GM18508 (cell line): ENCODE data around the gene TAP1.

Experiments used
- ATAC-seq: cut with Tn5 transposase; IDR thresholded peaks from one replicate; pipeline ENCODE4 v1.9.1; 2021; ENCODE audit warnings: moderate number of reproducible peaks; ENCODE audit not compliant: insufficient read depth, unreplicated experiment

TAP1 gene

GRCh38 chr6:32842021-32842650 lies 11.4 kb downstream of the TAP1 start:
- ATAC-seq: no peak

- ATAC-seq: no peak
These were observed 12.8 kb downstream of the TAP1 start for GRCh38 chr6:32840604-32841246.

DNA sequence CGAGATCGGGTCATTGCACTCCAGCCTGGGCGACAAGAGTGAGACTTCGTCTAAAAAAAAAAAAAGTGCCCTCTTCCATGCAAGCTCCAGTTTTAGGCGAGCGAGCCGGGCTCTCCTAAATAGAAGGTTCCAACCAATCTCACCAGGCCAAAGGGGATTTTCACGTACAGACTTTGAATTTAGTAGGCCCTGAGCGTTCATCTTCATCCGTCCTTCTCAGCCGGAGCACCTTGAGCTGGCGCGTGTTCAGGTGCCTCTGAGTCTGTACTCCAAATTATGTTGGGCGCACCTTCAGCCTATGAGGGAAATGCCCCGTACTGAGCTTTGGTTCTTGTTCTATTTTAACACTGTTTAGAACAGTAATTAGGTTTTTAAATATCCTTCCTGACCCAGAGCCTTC lies 14.1 kb downstream of the TAP1 start:
- no peak for ATAC-seq

DNA sequence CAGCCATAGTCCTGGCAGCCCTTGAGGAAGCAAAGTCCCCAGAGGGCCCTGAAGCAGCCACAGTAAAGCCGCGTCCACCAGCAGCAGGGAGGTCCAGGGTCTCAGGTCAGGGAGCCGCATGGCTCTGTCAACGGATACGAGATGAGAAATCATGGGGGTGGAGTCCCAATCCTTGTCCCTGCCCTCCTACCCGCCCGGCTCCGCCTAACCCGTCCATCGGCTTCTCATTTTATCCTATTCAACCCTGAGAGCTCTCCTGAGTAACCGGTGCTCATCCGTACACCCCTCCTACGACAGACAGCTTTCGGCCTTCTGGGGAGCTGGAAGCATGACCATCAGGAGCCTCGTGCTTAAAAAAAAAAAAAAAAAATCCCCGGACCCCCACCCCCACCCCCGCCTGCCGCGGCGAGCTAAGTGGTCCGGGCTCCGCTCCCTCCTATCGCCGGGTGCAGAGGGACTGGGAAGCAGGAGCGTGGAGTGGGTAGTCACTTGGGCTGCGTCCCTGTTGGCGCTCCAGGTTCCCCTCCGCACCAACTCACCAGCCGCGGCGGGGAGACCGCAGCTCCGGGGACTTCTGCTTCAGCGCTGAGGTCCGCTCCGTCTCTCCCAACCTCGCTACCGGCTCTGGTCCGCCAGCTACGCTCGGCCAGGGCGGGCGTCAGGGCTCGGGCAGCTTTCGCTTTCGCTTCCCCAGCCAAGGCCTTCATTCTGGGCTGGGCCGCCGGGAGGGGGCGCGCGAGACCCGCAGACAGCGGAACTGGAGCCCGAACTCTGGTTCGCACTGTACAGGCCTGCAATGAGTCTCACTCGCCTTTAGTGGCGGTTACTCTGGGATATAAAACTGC lies 15.2 kb downstream of the TAP1 start, which contains the start of gene TAP2:
TAP2 (minus strand) TSS at position 626 of the 845 bp plus-strand sequence; CDS start at position 120, 506 bp downstream.
- peak; percentile 36 for ATAC-seq

DNA sequence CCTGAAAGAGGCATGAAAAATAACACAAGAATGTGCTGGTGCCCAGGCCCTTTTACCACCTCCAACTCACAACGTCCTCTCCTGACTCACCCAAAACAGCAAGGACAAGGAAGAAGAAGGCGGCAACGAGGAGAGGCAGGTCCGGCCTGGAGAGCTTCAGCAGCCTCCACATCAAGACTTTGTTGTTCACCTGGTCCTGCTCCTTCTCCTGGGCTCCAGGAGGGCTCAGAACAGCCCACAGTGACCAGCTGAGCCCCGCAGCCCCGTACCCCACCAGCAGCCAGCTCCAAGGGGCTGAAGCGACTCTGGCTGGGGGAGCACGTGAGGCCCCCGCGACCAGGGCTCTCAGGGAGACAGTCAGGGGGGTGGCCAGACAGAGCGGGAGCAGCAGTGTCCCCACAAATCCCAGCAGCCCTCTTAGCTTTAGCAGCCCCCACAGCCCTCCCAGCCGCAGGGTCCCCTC lies 15.8 kb downstream of the TAP1 start:
- no peak for ATAC-seq

- ATAC-seq: no peak
These were observed 16.6 kb downstream of the TAP1 start for GRCh38 chr6:32836873-32837272.

- no peak for ATAC-seq
These were observed 18.2 kb downstream of the TAP1 start for GRCh38 chr6:32835167-32835893.

DNA sequence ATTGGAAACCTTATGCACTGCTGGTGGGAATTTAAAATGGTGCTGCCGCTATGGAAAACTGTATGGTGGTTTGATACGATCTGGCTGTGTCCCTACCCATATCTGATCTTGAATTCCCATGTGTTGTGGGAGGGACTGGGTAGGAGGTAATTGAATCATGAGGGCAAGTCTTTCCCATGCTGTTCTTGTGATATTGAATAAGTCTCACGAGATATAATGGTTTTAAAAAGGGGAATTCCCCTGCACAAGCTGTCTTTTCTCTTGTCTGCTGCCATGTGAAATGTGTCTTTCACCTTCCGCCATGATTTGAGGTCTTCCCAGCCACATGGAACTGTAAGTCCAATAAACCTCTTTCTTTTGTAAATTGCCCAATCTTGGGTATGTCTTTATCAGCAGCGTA lies 19.8 kb downstream of the TAP1 start:
- ATAC-seq: no peak

DNA sequence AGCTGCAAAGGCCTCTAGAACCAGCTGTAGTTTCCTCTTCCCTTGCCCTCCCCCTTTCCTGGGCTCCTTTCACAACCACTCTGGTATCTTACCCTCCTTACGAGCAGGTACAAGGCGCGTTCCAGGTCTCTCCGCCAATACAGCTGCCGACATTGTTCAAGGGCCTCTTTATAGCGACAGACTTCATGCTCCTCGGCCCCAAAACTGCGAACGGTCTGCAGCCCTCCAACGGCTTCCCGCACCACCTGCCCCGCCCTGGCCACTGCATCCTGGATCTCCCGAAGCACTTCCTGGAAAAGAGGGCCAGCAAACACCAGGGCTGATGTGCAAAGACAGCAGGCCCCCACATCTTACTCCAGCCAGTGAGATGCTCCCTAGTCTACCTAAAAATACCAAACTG lies 21.0 kb downstream of the TAP1 start:
- no peak for ATAC-seq

- no peak for ATAC-seq
These were observed 22.6 kb downstream of the TAP1 start for GRCh38 chr6:32830936-32831335.

DNA sequence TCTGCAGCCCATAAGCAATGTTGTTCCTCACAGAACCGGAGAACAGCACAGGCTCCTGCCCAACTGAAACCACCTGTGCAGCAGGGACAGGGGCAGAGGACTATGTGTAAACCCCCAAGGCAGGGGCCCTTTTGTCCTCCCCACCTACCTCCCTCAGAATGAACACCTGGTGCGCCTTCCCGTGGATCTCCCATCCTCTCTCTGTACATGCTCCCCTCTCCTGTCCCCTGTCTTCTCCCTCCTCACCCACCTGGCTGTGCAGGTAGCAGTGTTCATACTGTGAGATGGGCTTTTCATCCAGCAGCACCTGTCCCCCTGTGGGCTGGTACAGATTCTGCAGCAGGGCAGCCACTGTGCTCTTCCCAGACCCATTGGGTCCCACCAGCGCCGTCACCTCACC lies 23.5 kb downstream of the TAP1 start:
- no peak for ATAC-seq

DNA sequence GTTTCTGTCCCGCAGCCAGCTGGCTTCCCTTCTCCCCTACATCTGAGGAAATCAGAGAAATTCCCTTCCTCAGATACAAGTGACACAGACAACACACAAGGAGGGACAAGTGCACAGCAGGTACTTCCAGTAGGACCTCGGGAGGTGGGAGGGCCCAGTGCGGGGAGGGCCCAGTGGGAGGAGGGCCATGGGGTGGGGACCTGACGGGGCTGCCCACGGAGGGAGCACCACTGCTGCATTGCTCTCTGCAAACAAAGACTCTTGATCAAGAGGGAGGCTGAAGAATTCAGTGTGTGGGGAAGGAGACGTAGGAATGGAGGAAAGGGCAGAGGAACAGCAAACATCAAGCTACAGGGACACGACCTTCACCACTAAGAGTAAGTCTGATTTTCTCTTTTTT lies 24.0 kb downstream of the TAP1 start:
- no peak for ATAC-seq

GRCh38 chr6:32827025-32827424 lies 26.5 kb downstream of the TAP1 start:
- no peak for ATAC-seq

DNA sequence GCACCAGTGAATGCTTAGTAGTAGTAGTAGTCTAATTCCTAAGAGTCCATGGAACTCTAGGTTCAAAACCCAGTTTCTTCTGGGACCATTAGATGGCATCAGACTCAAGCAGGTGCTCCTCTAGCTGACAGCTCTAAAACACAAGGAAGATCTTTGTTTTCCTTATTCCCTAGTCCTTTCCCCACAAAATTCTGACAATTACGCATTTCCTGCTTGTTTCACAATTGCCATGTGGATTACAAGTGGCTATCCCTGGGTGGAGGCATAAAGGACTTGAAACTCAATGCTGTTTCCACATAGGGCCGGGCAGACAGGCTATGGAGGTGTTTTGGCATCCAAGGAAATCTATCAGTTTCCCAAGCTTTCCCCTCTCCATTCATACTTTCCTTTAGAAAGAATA lies 27.5 kb downstream of the TAP1 start:
- no peak for ATAC-seq

GRCh38 chr6:32819729-32820128 lies 33.8 kb downstream of the TAP1 start:
- ATAC-seq: no peak

GRCh38 chr6:32818867-32819266 lies 34.6 kb downstream of the TAP1 start:
- no peak for ATAC-seq

DNA sequence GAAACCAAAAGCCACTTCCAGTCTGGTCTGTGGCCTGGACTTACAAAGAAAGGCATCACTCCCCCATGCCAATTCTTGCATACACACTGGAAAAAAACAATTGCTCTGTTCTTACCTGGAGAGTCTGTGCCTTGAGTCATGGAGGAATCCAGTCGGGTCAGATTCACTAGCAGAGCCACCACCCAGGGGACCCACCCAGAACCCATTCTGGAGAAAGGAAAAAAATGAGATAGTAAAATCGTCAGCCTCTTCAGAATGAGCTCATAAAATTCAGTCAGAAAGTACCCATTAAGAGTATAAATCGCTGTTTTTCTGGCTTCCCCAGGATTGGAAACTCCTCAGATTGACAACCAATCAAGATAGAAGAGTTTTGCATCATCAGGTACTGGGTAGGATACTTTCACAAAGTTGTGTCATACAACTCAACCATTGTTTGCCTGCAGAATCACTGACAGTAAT lies 36.7 kb downstream of the TAP1 start, which contains the start of gene HLA-DOB:
HLA-DOB (minus strand) TSS at position 257 of the 459 bp plus-strand sequence; CDS start at position 206, 51 bp downstream.
- no peak for ATAC-seq

DNA sequence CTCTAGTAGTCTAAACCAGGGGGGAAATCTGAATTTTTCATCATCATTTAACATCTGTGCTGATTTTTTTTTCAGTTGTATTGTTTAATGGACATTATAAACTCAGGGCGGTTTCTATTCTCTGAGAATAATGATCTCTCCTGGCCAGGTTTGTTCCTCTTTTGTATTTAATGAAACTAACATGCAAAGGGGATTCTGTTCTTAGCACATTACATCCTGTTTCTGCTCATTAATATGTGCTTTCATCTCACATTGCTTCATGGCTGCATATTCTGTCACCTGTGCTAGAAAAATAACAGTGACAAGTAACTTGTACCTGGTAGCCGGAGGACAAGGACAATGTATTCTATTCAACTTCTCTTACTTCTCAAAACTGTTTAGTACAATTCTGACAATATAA lies 37.5 kb downstream of the TAP1 start:
- ATAC-seq: no peak

- ATAC-seq: no peak
These were observed 38.4 kb downstream of the TAP1 start for GRCh38 chr6:32815115-32815514.

DNA sequence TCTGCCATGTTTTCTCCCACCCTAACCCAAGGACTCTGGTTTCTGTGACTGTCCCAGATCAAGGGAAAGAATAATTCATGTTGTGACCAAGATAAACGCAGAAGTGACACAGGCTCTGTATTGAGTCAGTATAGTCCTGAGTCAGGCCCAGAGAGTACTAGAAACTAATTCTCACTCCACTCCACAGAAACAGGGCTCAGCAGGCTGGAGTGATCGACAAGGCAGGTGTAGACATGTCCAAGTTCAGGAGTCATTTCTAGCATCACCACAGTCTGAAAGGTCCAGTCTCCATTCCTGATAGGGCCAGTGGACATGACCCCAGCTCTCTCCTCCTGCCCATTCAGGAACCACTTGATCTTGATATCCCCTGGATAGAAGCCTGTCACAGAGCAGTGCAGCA lies 39.4 kb downstream of the TAP1 start:
- ATAC-seq: no peak
